ENCODE measurements around the gene WDR82. TPM values are rescaled to one million over a fixed set of nuclear protein-coding genes. Genes with fewer than 3 reads are reported as not detected.
A peak's percentile ranks its signal among the peaks of the same experiment; 100 is the strongest.

Gene WDR82
- total and polyA plus RNA-seq, 2 of the 8 experiments (the other 6 are each of a cell fraction or from before 2014, with no cell fraction given): 33.5 to 82.7 TPM

GRCh38 chr3:52278510-52279069 lies at the start of gene WDR82 (continued):
- peak; percentile 58 to 74 (median 68) for TF ChIP-seq CTCF (IDR thresholded peaks at IDR 0.05; ENCODE audit: control extremely low read depth in 1 of 3, insufficient read depth in 1 of 3, low read depth in 1 of 3, low read length in 3 of 3)
- TF ChIP-seq TAF7 (optimal IDR thresholded peaks at IDR 0.05; ENCODE audit: borderline replicate concordance, low read depth, low read length): peak; percentile 94
- peak; percentile 62 for TF ChIP-seq BACH1 (IDR thresholded peaks at IDR 0.05; ENCODE audit: low read length)
- TF ChIP-seq POLR2AphosphoS5 (IDR thresholded peaks at IDR 0.05; ENCODE audit: low read depth, low read length): peak; percentile 95
- TF ChIP-seq ASH2L (IDR thresholded peaks at IDR 0.05; ENCODE audit: low read length): peak; percentile 33
- TF ChIP-seq GTF2F1 (IDR thresholded peaks at IDR 0.05; ENCODE audit: borderline replicate concordance, low read depth, low read length): 0 out of 2 replicates have a peak, but pooled peaks have one; percentile 8
- TF ChIP-seq YY1 (IDR thresholded peaks at IDR 0.05; ENCODE audit: low read depth, low read length): peak; percentile 97
- no peak for TF ChIP-seq SIX5 (IDR thresholded peaks at IDR 0.05; ENCODE audit: low read depth, low read length)
- no peak for TF ChIP-seq ZNF274 (IDR thresholded peaks at IDR 0.05; ENCODE audit: borderline replicate concordance, extremely low read depth, low read length)
- TF ChIP-seq RAD21 (IDR thresholded peaks at IDR 0.05 in 1 of 2, conservative IDR thresholded peaks at IDR 0.05 in 1 of 2; ENCODE audit: low read depth in 2 of 2, low read length in 2 of 2): peak; percentile 23 to 45; a peak in 3 of 4 replicates
- peak; percentile 96 to 97 for TF ChIP-seq POLR2A (IDR thresholded peaks at IDR 0.05; ENCODE audit: control extremely low read depth in 1 of 2, low read depth in 2 of 2, low read length in 2 of 2)
- peak; percentile 96 for TF ChIP-seq PHF8 (conservative IDR thresholded peaks at IDR 0.05; ENCODE audit: low read depth, low read length)
- 0 out of 2 replicates have a peak, but pooled peaks have one; percentile 37 for TF ChIP-seq SP4 (IDR thresholded peaks at IDR 0.05; ENCODE audit: low read length)
- peak; percentile 65 for TF ChIP-seq JUND (IDR thresholded peaks at IDR 0.05; ENCODE audit: low read length)
- no peak for TF ChIP-seq CHD1 (IDR thresholded peaks at IDR 0.05; ENCODE audit: low read depth, low read length)
- peak; percentile 92; the same call in 1 of the 2 replicates for TF ChIP-seq EGR1 (IDR thresholded peaks at IDR 0.05; ENCODE audit: borderline replicate concordance, low read depth, low read length)
- peak; percentile 8; the same call in 1 of the 2 replicates for TF ChIP-seq RBBP5 (IDR thresholded peaks at IDR 0.05; ENCODE audit: borderline replicate concordance, low read depth, low read length)
- no peak for TF ChIP-seq RNF2 (IDR thresholded peaks at IDR 0.05; ENCODE audit: borderline replicate concordance, low read depth, low read length, missing control alignments, poor library complexity, severe bottlenecking)
- TF ChIP-seq MAX (IDR thresholded peaks at IDR 0.05): peak; percentile 25; the same call in 1 of the 2 replicates
- TF ChIP-seq TAF1 (IDR thresholded peaks at IDR 0.05; ENCODE audit: low read depth, low read length): peak; percentile 97
- peak; percentile 89 for TF ChIP-seq TBP (IDR thresholded peaks at IDR 0.05; ENCODE audit: low read depth, low read length)
